ENCODE data around the gene FLOT1. TPM values are rescaled to one million over a fixed set of nuclear protein-coding genes. Genes with fewer than 3 reads are reported as not detected.

Gene FLOT1
- total and polyA plus RNA-seq, 2 of the 13 experiments (the other 11 are each of a cell fraction or from before 2014, with no cell fraction given) = 82.3 to 130 TPM

GRCh38 chr6:30721198-30722024, 21.1 kb downstream of the FLOT1 start (continued):
- TF ChIP-seq BORCS8-MEF2B (CRISPR knock-in tag; IDR thresholded peaks at IDR 0.05) (peak; percentile 62; the same call in 1 of the 2 replicates), TFDP2 (CRISPR knock-in tag; IDR thresholded peaks at IDR 0.05) (peak; percentile 90), RXRA (CRISPR knock-in tag; IDR thresholded peaks at IDR 0.05) (peak; percentile 74), JUND (CRISPR knock-in tag; IDR thresholded peaks at IDR 0.05) (no peak), ZNF512B (CRISPR knock-in tag; IDR thresholded peaks at IDR 0.05; ENCODE audit: borderline replicate concordance) (no peak), ZMYM2 (CRISPR knock-in tag; IDR thresholded peaks at IDR 0.05) (no peak), ZNF263 (CRISPR knock-in tag; IDR thresholded peaks at IDR 0.05) (no peak), TBX2 (CRISPR knock-in tag; IDR thresholded peaks at IDR 0.05; ENCODE audit: borderline replicate concordance) (peak; percentile 73), TCF12 (IDR thresholded peaks at IDR 0.05) (no peak), TCF12 (CRISPR knock-in tag; IDR thresholded peaks at IDR 0.05) (0 out of 2 replicates have a peak, but pooled peaks have one; percentile 14), MIER2 (CRISPR knock-in tag; IDR thresholded peaks at IDR 0.05) (0 out of 2 replicates have a peak, but pooled peaks have one; percentile 21), POGK (CRISPR knock-in tag; conservative IDR thresholded peaks at IDR 0.05) (0 out of 2 replicates have a peak, but pooled peaks have one; percentile 73), ZNF747 (CRISPR knock-in tag; IDR thresholded peaks at IDR 0.05; ENCODE audit: borderline replicate concordance) (peak; percentile 51; the same call in 1 of the 2 replicates), ZNF431 (CRISPR knock-in tag; IDR thresholded peaks at IDR 0.05; ENCODE audit: borderline replicate concordance, low read depth) (no peak), CCAR2 (optimal IDR thresholded peaks at IDR 0.05; ENCODE audit: low read depth, low read length) (no peak), NR0B2 (CRISPR knock-in tag; IDR thresholded peaks at IDR 0.05) (peak; percentile 81; the same call in 1 of the 2 replicates), ARNTL (CRISPR knock-in tag; IDR thresholded peaks at IDR 0.05) (peak; percentile 92), STAG1 (CRISPR knock-in tag; IDR thresholded peaks at IDR 0.05) (no peak), MAF1 (CRISPR knock-in tag; IDR thresholded peaks at IDR 0.05; ENCODE audit: borderline replicate concordance) (0 out of 2 replicates have a peak, but pooled peaks have one; percentile 22), CENPT (CRISPR knock-in tag; IDR thresholded peaks at IDR 0.05; ENCODE audit: low read depth) (peak; percentile 53; the same call in 1 of the 2 replicates), ZNF547 (CRISPR knock-in tag; IDR thresholded peaks at IDR 0.05) (no peak; the same call in 1 of the 2 replicates), GLMP (CRISPR knock-in tag; IDR thresholded peaks at IDR 0.05; ENCODE audit: borderline replicate concordance) (no peak)
